Heart left ventricle (tissue), 13 donors: ENCODE data around the gene GNAT1.
"Not testable (repeated sequence)": the region's sequence is repeated elsewhere in the genome, so short reads cannot be mapped to it uniquely, and the experiment has no call there.

Source experiments
- CTCF ChIP-seq, 12 donors: fragments of 200-600 bp; sonication (generic) in 4 of 12; IDR thresholded peaks; one replicate each; pipeline versions ENCODE4 v1.5.0 to v1.8.0; 2018 to 2022; ENCODE audit warnings: antibody characterized with exemption in 12 of 12, mild to moderate bottlenecking in 5 of 12
- POLR2A ChIP-seq, 2 donors: fragments of 450-650 bp; IDR thresholded peaks; one replicate each; pipeline ENCODE4 v1.6.1; 2017; ENCODE audit warnings: antibody characterized with exemption in 2 of 2, mild to moderate bottlenecking in 2 of 2, moderate library complexity in 2 of 2
- donor health status: ischemic (EF 13 %, LVEDD 7.1; RV severe dilation, severe dysfunction).
- donor health status: DM: no; HTN: yes; CAD: no.
- donor health status: DM: no; HTN: no; CAD: no.
- donor health status: ischemic (EF 25% LVEDD 6.9; RV normal size, moderate dysfunction).
- donor health status: ischemic (EF 25% LVEDD 5.7; RV mildly dilated, moderate dysfunction).
- donor health status: ischemic (EF 35%, LVEDD 5.7; RV mildly dilated, moderate dysfunction).
- donor health status: nonischemic (EF 11% LVEDD 7.7; RV severe dilation, severe dysfunction).
- donor health status: DM: yes; HTN: yes; CAD: no.
- donor health status: PGD.
- donor health status: ischemic (EF 29% LVEDD 5.4; RV normal size, mild dysfunction).
- donor health status: nonischemic (EF 23%, LVEDD 6.1; RV moderate dilation, normal function).

- TF ChIP-seq CTCF, POLR2A (IDR thresholded peaks at IDR 0.05): not testable (repeated sequence)
Observed at GRCh38 chr3:50228184-50228763, 36.9 kb downstream of the GNAT1 start.
